H1 (cell line): Measurements from ENCODE around the gene CCDC136. TPM values are rescaled to one million over a fixed set of nuclear protein-coding genes. Genes with fewer than 3 reads are reported as not detected.

Experiments used
- CTCF ChIA-PET: fragments of 300-600 bp; sonication (Branson Sonifier 250); formaldehyde crosslinking; loops from one replicate; lab custom pipeline; 2021; ENCODE audit not compliant: partially characterized antibody; lab: Charles Lee
- POLR2A ChIA-PET: fragments of 300-600 bp; sonication (Branson Sonifier 250); formaldehyde crosslinking; loops from one replicate; lab custom pipeline; 2021; ENCODE audit warnings: inconsistent platforms; ENCODE audit not compliant: partially characterized antibody; lab: Charles Lee
- DNase-seq, 2 experiments: peaks; one replicate each; pipeline versions ENCODE4 v3.0.0 to v3.0.0-alpha.2; 2010 to 2022; ENCODE audit warnings: low spot score in 2 of 2, low read depth in 1 of 2, mixed read lengths in 1 of 2
- FAIRE-seq: peaks from 2 replicates; lab custom pipeline; 2011; peaks lifted over from hg19 to GRCh38; lab: Jason Lieb, UNC
- H2AFZ ChIP-seq: 2 replicates; pipeline ENCODE4 v1.8.1; 2012; ENCODE audit warnings: low read length, inconsistent platforms
- H2AK5ac ChIP-seq: 2 replicates; pipeline ENCODE4 v1.6.1; 2013; ENCODE audit warnings: low read depth, low read length
- H2BK120ac ChIP-seq: replicated peaks from 2 replicates; pipeline ENCODE3; 2013; ENCODE audit warnings: low read depth, low read length, inconsistent platforms
- H2BK12ac ChIP-seq: 2 replicates; pipeline ENCODE4 v1.6.1; 2013; ENCODE audit warnings: low read depth, low read length
- H2BK15ac ChIP-seq: 2 replicates; pipeline ENCODE4 v1.6.1; 2013; ENCODE audit warnings: low read length
- H2BK20ac ChIP-seq: 2 replicates; pipeline ENCODE4 v1.6.1; 2013; ENCODE audit warnings: low read length
- H2BK5ac ChIP-seq: 2 replicates; pipeline ENCODE4 v1.6.1; 2013; ENCODE audit warnings: low read depth, low read length
- H3K14ac ChIP-seq: 2 replicates; pipeline ENCODE4 v1.6.1; 2013; ENCODE audit warnings: inconsistent platforms; ENCODE audit not compliant: insufficient read length
- H3K18ac ChIP-seq: 2 replicates; pipeline ENCODE4 v1.6.1; 2013; ENCODE audit warnings: low read length; ENCODE audit errors: extremely low read depth
- H3K23ac ChIP-seq: 2 replicates; pipeline ENCODE4 v1.6.1; 2013; ENCODE audit warnings: inconsistent platforms; ENCODE audit not compliant: insufficient read length
- H3K23me2 ChIP-seq: 2 replicates; pipeline ENCODE4 v1.6.1; 2013; ENCODE audit warnings: low read depth, low read length
- H3K27ac ChIP-seq: 2 replicates; pipeline ENCODE4 v1.6.1; 2011; ENCODE audit warnings: low read depth, low read length, inconsistent platforms
- H3K27me3 ChIP-seq, 4 experiments: replicated peaks in 1 of 4; 1 replicate in 1 of 4; 2 replicates in 3 of 4; pipeline versions ENCODE4 v1.6.1 to v1.8.1; 2011 to 2013; ENCODE audit warnings: low read length in 3 of 4, mild to moderate bottlenecking in 3 of 4, inconsistent platforms in 2 of 4, mixed read lengths in 2 of 4, moderate library complexity in 1 of 4; ENCODE audit not compliant: control insufficient read depth in 3 of 4, insufficient read depth in 3 of 4; ENCODE audit errors: extremely low read depth in 1 of 4
- H3K36me3 ChIP-seq, 4 experiments: 2 replicates each; pipeline versions ENCODE4 v1.6.1 to v1.8.1; 2011 to 2013; ENCODE audit warnings: mild to moderate bottlenecking in 4 of 4, low read length in 3 of 4, moderate library complexity in 2 of 4, control low read depth in 1 of 4, inconsistent platforms in 1 of 4; ENCODE audit not compliant: insufficient read depth in 4 of 4, control insufficient read depth in 2 of 4
- H3K4ac ChIP-seq: replicated peaks from 2 replicates; pipeline ENCODE3; 2013; ENCODE audit warnings: low read length, low read depth, mixed read lengths, inconsistent platforms; ENCODE audit not compliant: insufficient read length
- H3K4me1 ChIP-seq, 4 experiments: replicated peaks in 1 of 4; 1 replicate in 1 of 4; 2 replicates in 3 of 4; pipeline versions ENCODE4 v1.6.1 to v1.8.1; 2011 to 2013; ENCODE audit warnings: low read length in 3 of 4, inconsistent platforms in 2 of 4, mixed read lengths in 1 of 4; ENCODE audit not compliant: insufficient read depth in 4 of 4, control insufficient read depth in 3 of 4
- H3K4me2 ChIP-seq, 2 experiments: 2 replicates each; pipeline versions ENCODE4 v1.6.1 to v1.8.1; 2011 to 2013; ENCODE audit warnings: low read depth in 2 of 2, low read length in 2 of 2, control low read depth in 1 of 2, inconsistent platforms in 1 of 2, mild to moderate bottlenecking in 1 of 2; ENCODE audit not compliant: insufficient read depth in 1 of 2
- H3K4me3 ChIP-seq, 4 experiments: fragments of 200-600, 300-600 bp in 1 of 4; sonication (generic), shearing (Covaris generic), sonication (Bioruptor Twin) in 1 of 4; 2 replicates each; pipeline versions ENCODE4 v1.5.1 to v1.8.1; 2011 to 2016; ENCODE audit warnings: low read length in 4 of 4, low read depth in 3 of 4, control low read depth in 2 of 4, inconsistent platforms in 2 of 4, mild to moderate bottlenecking in 2 of 4, mixed read lengths in 1 of 4, moderate library complexity in 1 of 4; ENCODE audit not compliant: insufficient read depth in 2 of 4; ENCODE audit errors: extremely low read depth in 1 of 4
- H3K56ac ChIP-seq: replicated peaks from 2 replicates; pipeline ENCODE3; 2013; ENCODE audit warnings: low read depth, mild to moderate bottlenecking, mixed read lengths, low read length, inconsistent platforms; ENCODE audit not compliant: insufficient read length
- H3K79me1 ChIP-seq: 2 replicates; pipeline ENCODE4 v1.6.1; 2013; ENCODE audit warnings: low read depth, low read length, control low read depth
- H3K79me2 ChIP-seq, 2 experiments: 2 replicates each; pipeline versions ENCODE4 v1.6.1 to v1.8.1; 2012 to 2013; ENCODE audit warnings: low read length in 2 of 2, mild to moderate bottlenecking in 2 of 2, inconsistent platforms in 1 of 2; ENCODE audit not compliant: insufficient read depth in 2 of 2, control insufficient read depth in 1 of 2
- H3K9ac ChIP-seq, 4 experiments: replicated peaks in 1 of 4; 1 replicate in 1 of 4; 2 replicates in 3 of 4; pipeline versions ENCODE4 v1.6.1 to v1.8.1; 2011 to 2013; ENCODE audit warnings: low read depth in 3 of 4, low read length in 3 of 4, control low read depth in 2 of 4, mild to moderate bottlenecking in 2 of 4, moderate library complexity in 2 of 4, inconsistent platforms in 1 of 4; ENCODE audit errors: extremely low read depth in 1 of 4
- H3K9me3 ChIP-seq, 2 experiments: 2 replicates each; pipeline versions ENCODE4 v1.6.1 to v1.8.1; 2012 to 2013; ENCODE audit warnings: mild to moderate bottlenecking in 2 of 2, moderate library complexity in 2 of 2, control low read depth in 1 of 2, inconsistent platforms in 1 of 2, low read depth in 1 of 2, low read length in 1 of 2, mixed read lengths in 1 of 2; ENCODE audit not compliant: insufficient read depth in 2 of 2
- H4K20me1 ChIP-seq, 2 experiments: replicated peaks in 1 of 2; 2 replicates each; pipeline versions ENCODE3 to v1.8.1; 2011 to 2013; ENCODE audit warnings: inconsistent platforms in 2 of 2, low read length in 2 of 2, mild to moderate bottlenecking in 1 of 2; ENCODE audit not compliant: insufficient read depth in 2 of 2, control insufficient read depth in 1 of 2
- H4K5ac ChIP-seq: 2 replicates; pipeline ENCODE4 v1.6.1; 2013; ENCODE audit warnings: low read length, low read depth, mixed read lengths, inconsistent platforms; ENCODE audit not compliant: insufficient read length
- H4K8ac ChIP-seq: 2 replicates; pipeline ENCODE4 v1.8.0; 2013; ENCODE audit warnings: mild to moderate bottlenecking, moderate library complexity, low read length, inconsistent platforms; ENCODE audit not compliant: insufficient read depth; ENCODE audit errors: extremely low read depth
- H4K91ac ChIP-seq: replicated peaks from 2 replicates; pipeline ENCODE3; 2013; ENCODE audit warnings: low read length, mixed read lengths, inconsistent platforms; ENCODE audit not compliant: insufficient read length
- BRCA1 ChIP-seq: IDR thresholded peaks from 2 replicates; pipeline ENCODE4 v1.6.1; 2012; ENCODE audit warnings: low read depth, low read length, improper control_type of control experiment
- EZH2 ChIP-seq: fragments of 200-600 bp; sonication (generic); IDR thresholded peaks from 2 replicates; pipeline ENCODE4 v1.7.1; 2012; ENCODE audit warnings: low read depth, mild to moderate bottlenecking, moderate library complexity, low read length, inconsistent platforms; ENCODE audit not compliant: severe bottlenecking
- FOSL1 ChIP-seq: IDR thresholded peaks from 2 replicates; pipeline ENCODE4 v1.6.1; 2011; ENCODE audit warnings: mild to moderate bottlenecking, low read depth, low read length, moderate library complexity; ENCODE audit not compliant: insufficient read depth
- KDM1A ChIP-seq: fragments of 200-600, 300-600 bp; sonication (generic); IDR thresholded peaks from 2 replicates; pipeline ENCODE4 v1.7.1; 2016; ENCODE audit warnings: mild to moderate bottlenecking, low read length, borderline replicate concordance
- POLR2AphosphoS5 ChIP-seq: IDR thresholded peaks from 2 replicates; pipeline ENCODE4 v1.6.1; 2011; ENCODE audit warnings: low read depth, low read length
- SIN3A ChIP-seq, 2 experiments: IDR thresholded peaks in 1 of 2; conservative IDR thresholded peaks in 1 of 2; 2 replicates each; pipeline ENCODE4 v1.6.1; 2011 to 2012; ENCODE audit warnings: low read length in 2 of 2, improper control_type of control experiment in 1 of 2, low read depth in 1 of 2, mild to moderate bottlenecking in 1 of 2
- TAF7 ChIP-seq: optimal IDR thresholded peaks from 2 replicates; pipeline ENCODE3; 2011; ENCODE audit warnings: low read depth, mild to moderate bottlenecking, inconsistent platforms, low read length, moderate library complexity, borderline replicate concordance
- TEAD4 ChIP-seq: IDR thresholded peaks from 2 replicates; pipeline ENCODE4 v1.6.1; 2012; ENCODE audit warnings: low read depth, low read length, inconsistent platforms, mixed read lengths
- USF2 ChIP-seq: IDR thresholded peaks from 2 replicates; pipeline ENCODE4 v1.6.1; 2011; ENCODE audit warnings: low read length, improper control_type of control experiment
- YY1 ChIP-seq: IDR thresholded peaks from 2 replicates; pipeline ENCODE4 v1.6.1; 2011; ENCODE audit warnings: low read depth, mild to moderate bottlenecking, low read length
- WGBS, 2 experiments: shearing (Covaris generic) in 1 of 2; methylation state at CpG; one replicate each; pipeline versions ENCODE4 v1.1.6 to v1.1.7; 2013 to 2015; ENCODE audit warnings: low lambda C conversion rate in 2 of 2, mixed read lengths in 2 of 2, inconsistent platforms in 1 of 2, low coverage in 1 of 2, missing lambda C conversion rate in 1 of 2; ENCODE audit not compliant: insufficient replicate concordance in 2 of 2, insufficient coverage in 1 of 2, insufficient read length in 1 of 2; ENCODE audit errors: extremely low coverage in 1 of 2, missing lambda C conversion rate in 1 of 2; 5-methylcytosine and 5-hydroxymethylcytosine counted together
- polyA plus RNA-seq, 7 experiments: library from polyadenylated mRNA; depleted of rRNA in 3 of 7; stranded (reverse) in 5 of 7; unstranded in 2 of 7; fragments of >200 nt in 5 of 7; fragments of 200-250 nt in 2 of 7; gene quantifications; 1 replicate in 5 of 7; 2 replicates in 1 of 7; 4 replicates in 1 of 7; pipeline versions ENCODE4 v1.2.1 to v1.2.3, GENCODE V29; 2011 to 2013; ENCODE audit warnings: missing spikeins in 2 of 7, mixed read lengths in 2 of 7
- total RNA-seq: library from RNA; stranded (reverse); fragmentation: NEBNext Ultra II Directional; extraction: Animal tissue kit (Norgen Biotek cat#: 25700); gene quantifications from 2 replicates; pipeline ENCODE4 v1.2.1, GENCODE V29; 2021

The CCDC136 gene
- total and polyA plus RNA-seq, 2 of the 8 experiments (the other 6 are each of a cell fraction or from before 2014, with no cell fraction given): 35.6 to 47.7 TPM

- H3K56ac ChIP-seq: no peak overlapping the region
- no peak overlapping the region for H2AFZ ChIP-seq
- H3K14ac ChIP-seq: no peak overlapping the region
- peaks cover 7% of the 10 kb centered on the region for H3K23me2 ChIP-seq
- no peak overlapping the region for H3K23ac ChIP-seq
- H2BK20ac ChIP-seq: no peak overlapping the region
- H3K4ac ChIP-seq: no peak overlapping the region
- peaks cover 0 to 2% of the 10 kb centered on the region in 2 experiments for H4K20me1 ChIP-seq
- H3K18ac ChIP-seq: no peak overlapping the region
- H2BK15ac ChIP-seq: no peak overlapping the region
- FAIRE-seq: no peak
- no peak overlapping the region; the same call in 1 of the 2 replicates for H3K27ac ChIP-seq
- no peak overlapping the region for H3K4me2 ChIP-seq
- no peak overlapping the region; the same call in 1 of the 2 replicates for H4K8ac ChIP-seq
- no peak overlapping the region for H2AK5ac ChIP-seq
- peaks cover 0 to 12% (median 5%) of the 10 kb centered on the region in 4 experiments; a peak in 5 of 7 replicates for H3K4me1 ChIP-seq
- H3K27me3 ChIP-seq: no peaks in the 10 kb centered on the region
- no peak overlapping the region for H3K9ac ChIP-seq
- 0 out of 2 replicates have a peak overlapping the region, but pooled peaks have one; percentile 9 for H2BK12ac ChIP-seq
- DNase-seq: no peak
- WGBS, 2 experiments: 84% methylated on average over 12 of the region's 12 CpGs; no CpG with 5 or more reads in 1 of the 2 experiments
- H3K79me2 ChIP-seq: no peaks in the 10 kb centered on the region
- H3K79me1 ChIP-seq: no peaks in the 10 kb centered on the region
- H3K36me3 ChIP-seq: no peaks in the 10 kb centered on the region
- peak overlapping the region; percentile 10 for H4K5ac ChIP-seq
- ChIA-PET CTCF (interaction anchor here (0.5 to 10.2 kb wide), 14 partner anchors 9 to 117 kb away, joined by 3 to 189 read pairs (median 4); no protein-coding TSS in a partner anchor), POLR2A (interaction anchor here (0.7 to 1.6 kb wide), 7 partner anchors 8 to 28 kb away, joined by 3 to 5 read pairs (median 4); no protein-coding TSS in a partner anchor)
- no peak overlapping the region for H2BK120ac ChIP-seq
- H3K9me3 ChIP-seq: no peaks in the 10 kb centered on the region
- H2BK5ac ChIP-seq: no peak overlapping the region
- no peak overlapping the region for H4K91ac ChIP-seq
- no peak overlapping the region for H3K4me3 ChIP-seq
- TF ChIP-seq YY1 (no peak), EZH2 (no peak), FOSL1 (no peak), TAF7 (no peak), SIN3A (conservative IDR thresholded peaks at IDR 0.05 in 1 of 2, IDR thresholded peaks at IDR 0.05 in 1 of 2; ENCODE audit: low read depth in 1 of 2, low read length in 2 of 2) (no peak), BRCA1 (no peak), KDM1A (no peak), POLR2AphosphoS5 (no peak), TEAD4 (no peak), USF2 (no peak)
Measured at GRCh38 chr7:128859232-128860157, 67.7 kb downstream of the CCDC136 start.
